Muscle of arm (tissue), 12 donors: ENCODE data around the gene TM4SF20. TPM values are rescaled to one million over a fixed set of nuclear protein-coding genes. Genes with fewer than 3 reads are reported as not detected.
"Not testable (repeated sequence)": the region's sequence is repeated elsewhere in the genome, so short reads cannot be mapped to it uniquely, and the experiment has no call there.

ENCODE experiments used
- DNase-seq: peaks from one replicate; pipeline ENCODE4 v3.0.0-alpha.2; 2013
- polyA plus RNA-seq, 12 donors: library from polyadenylated mRNA; unstranded; fragments of 120-200 nt; gene quantifications; one replicate each; pipeline ENCODE4 v1.2.1, GENCODE V29; 2013; ENCODE audit not compliant: insufficient read length in 12 of 12

Gene TM4SF20
- polyA plus RNA-seq, 12 donors: 0.07 to 30.8 (median 0.11) TPM; not detected in 9

DNA sequence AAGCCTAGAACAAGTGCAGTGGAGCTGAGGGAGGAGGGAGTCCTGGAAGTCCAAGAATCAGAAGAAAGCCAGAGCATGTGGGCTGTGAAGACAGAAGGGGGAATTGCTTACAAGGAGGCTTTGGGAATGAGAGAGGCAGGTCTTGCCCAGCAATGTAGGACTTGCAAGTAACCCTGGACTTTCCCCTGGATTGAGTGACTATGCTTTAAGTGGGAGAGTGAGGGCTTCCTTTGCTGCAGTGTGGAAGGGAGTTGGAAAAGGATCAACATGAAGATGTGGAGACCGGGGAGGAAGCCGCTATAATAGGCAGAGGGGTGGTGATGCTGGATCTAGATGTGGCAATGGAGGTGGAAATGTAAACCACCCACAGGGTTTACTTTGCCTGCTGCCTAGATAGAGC lies 22.4 kb upstream of the TM4SF20 start:
- DNase-seq: no peak

DNA sequence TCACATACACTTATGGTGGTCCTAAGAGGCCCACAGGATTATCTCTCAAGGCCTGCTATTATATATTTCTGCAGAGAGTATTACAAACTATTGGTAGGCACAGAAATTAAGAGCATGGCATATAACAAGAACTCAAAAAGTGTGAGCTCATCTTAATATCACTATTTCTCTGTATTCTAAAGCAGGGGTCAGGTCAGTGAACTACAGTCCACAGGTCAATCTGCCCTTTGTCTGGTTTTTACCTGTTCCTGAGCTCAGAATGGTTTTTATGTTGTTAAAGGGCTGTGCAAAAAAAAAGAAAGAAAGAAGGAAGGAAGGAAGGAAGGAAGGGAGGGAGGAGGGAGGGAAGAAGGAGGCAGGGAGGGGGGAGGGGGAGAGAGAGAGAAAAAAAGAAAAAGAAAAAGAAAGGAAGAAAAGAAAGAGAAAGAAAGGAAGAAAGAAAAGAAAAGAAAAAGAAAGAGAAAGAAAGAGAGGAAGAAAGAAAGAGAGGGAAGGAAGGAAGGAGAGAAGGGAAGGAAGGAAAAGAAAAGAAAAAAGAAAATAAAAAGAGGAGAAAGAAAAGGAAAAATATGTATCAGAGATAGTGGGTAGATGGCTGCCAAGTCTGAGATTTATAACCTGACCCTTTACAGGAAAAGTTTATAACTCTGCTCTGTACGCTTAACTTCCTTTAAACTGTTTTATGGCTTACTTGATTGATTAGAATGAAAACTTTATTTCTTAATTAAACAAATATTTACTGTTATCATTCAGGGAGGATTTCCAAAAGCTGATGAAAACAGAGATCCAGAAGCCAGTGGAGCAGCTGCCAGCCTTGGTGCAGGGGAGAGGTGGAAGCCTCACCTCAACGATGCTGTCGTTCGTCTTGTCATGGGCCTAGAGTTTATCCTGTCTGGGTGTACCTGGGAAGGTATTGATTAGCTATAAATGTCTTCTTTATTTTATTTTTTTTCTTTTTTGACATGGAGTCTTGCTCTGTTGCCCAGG lies 19.9 kb upstream of the TM4SF20 start:
- no peak for DNase-seq

DNA sequence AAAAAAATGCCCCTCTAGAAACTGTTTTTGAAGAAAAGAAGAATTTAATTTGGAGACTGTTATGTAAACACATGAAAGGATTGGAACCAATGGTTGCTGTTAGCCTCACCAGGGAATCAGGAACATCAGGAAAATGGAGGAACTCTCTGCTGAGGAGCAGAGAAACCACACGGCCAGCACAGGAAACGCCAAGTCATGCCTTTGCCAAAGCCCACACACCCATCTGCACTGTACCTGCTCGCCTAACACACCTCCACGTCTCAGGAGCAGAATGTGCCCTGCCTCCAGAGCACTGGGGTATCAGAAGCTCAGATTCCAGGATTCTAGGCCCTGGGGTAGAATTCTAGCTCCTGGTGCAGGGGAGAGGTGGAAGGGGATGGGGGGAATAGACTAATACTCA lies 18.5 kb upstream of the TM4SF20 start:
- no peak for DNase-seq

DNA sequence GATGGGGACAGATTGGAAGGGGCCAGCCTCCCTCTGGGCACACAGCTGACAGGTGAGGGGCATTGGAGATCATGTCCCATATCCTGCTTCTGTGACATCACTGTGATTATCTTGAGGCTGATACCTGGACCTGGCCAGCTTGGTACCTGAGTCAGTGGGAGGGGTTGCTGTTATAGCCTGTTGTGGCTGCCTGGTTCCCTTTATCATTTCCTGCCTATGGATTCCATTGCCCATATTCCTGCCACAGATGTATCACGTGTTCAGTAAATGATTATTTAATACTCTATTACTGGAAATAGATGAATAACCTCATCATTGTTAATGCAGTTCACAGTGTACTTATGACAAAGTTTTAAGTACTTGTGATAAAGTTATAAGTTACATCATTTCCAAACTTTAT lies 16.4 kb upstream of the TM4SF20 start:
- no peak for DNase-seq

DNA sequence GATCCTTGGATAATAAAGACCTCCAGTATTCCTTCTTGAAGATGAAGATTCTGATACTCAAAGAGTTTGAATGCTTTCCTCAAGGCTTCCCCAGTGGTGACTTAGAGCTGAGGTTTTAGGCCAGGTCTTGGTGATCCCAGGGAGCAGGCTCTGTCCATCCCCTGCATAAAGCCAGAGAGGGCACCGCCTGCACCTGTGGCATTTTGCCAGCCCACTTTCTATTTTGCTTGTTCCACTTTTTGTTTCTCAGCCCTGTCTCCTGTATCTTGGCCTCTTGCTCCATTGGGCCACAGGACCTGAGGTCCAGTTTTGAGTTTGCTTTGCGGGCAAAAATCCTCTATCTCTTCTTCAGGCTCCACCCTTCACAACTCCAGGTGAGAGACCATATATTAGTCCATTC lies 15.3 kb upstream of the TM4SF20 start:
- DNase-seq: no peak

DNA sequence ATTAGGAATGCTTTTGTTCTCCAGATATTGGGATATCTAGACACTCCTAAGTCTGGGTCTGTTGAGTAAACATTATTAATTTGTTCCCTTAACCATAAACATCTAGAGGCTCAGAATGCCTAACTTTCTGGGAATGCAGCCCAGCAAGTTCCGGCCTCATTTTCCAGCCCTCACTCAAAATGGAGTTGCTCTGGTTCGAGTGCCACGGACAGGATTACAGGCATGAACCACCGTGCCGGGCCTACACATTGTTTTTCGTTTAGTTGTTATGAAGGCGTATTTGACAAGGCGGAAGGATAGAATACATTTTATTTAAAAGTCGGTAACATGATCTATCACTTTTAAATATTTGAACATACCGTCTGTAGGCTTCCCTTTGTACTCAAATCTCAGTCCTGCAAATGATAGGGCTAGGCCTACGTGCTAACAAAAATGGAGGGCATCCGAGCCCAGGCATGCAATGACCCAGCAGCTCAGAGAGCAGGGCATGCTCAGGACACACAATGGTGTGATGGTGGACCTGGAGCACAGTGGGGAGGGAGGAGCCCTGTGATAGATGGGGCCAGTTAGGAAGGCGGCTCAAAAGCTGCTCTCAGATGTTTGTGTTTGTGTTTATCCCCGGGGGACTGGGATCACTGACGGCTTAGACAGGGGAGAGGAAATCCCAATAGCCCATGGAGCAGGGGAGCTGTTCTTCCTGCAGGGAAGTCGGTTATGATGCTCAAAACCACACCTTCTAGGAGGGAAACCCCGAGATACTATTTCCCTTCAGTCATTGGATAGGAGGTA lies 11.6 kb upstream of the TM4SF20 start:
- DNase-seq: no peak

DNA sequence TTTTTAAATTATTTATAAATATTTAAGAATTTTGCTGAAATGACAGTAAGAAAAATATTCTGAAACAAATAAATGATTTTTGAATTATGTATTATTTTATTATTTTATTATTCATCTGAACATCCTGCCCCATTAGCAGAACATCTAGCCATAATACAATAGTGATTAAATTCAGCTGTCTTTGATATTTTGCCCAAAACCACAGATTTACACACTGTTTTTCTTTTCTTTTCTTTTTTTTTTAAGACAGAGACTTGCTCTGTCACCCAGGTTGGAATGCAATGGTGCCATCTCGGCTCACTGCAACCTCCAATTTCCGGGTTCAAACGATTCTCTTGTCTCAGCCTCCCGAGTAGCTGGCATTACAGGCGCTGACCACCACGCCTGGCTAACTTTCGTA lies 10.6 kb upstream of the TM4SF20 start:
- no peak for DNase-seq

DNA sequence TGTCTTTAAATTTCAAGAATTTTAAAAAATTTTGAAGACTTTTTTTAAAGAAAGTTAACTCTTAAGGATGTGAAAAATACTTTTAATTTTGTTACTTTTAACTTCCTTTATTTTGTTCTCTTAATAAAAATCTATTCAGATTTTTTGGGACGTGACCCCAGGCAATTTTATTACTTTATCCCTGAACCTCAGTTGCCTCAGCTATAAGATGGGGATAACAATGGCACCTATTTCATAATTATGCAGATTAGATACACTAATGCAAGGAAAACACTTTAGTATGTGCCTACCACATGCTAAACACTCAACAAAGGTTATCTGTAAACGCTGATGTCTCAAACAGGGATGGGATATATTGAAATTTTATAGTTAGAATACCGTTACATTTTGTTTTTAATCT lies 10.1 kb upstream of the TM4SF20 start:
- no peak for DNase-seq

DNA sequence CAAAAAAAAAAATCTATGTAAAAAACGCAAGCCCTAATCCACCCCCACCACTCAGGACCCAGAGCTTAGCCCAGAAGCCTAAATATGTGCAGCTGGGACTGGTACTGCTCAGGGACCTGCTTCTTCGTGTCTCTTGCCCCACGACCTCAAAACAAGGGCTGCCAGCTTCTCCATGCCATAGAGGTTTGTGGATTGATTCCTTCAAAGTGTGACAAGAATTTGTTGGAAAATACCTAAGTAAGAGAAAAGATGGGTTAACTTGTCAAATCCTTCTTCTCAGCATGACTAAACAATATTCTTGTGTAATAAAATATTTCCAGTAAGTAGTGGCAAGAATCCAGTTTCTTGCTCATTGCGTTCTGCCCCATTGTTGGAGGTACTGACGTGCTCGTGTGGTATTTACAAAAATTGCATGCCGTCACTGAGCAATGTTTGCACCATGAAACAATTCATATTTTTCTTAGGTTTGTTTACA lies 9.5 kb upstream of the TM4SF20 start:
- no peak for DNase-seq

DNA sequence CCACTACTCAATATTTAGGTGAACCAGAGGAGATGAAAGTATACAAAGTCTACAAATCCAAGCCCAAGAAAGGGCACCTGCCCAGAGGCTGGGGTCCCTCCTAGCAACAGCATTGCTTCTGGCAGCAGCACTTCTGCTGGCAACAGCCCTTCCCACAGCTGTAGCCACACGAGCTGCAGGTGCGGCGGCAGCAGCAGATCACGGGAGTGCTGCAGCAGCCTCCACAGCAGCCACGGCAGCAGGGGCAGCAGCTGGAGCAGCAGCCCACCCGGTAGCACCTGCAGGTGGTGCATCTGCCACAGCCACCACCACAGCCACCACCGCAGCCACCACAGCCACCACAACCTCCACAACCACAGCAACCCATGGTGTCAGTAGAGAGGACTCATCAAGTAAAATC lies 8.5 kb upstream of the TM4SF20 start, which contains the start of gene SCYGR1:
TSS of gene SCYGR1 (minus strand) at position 367 of the 400 bp plus-strand sequence. CDS start at position 367, 0 bp downstream.
- not testable (repeated sequence) for DNase-seq

DNA sequence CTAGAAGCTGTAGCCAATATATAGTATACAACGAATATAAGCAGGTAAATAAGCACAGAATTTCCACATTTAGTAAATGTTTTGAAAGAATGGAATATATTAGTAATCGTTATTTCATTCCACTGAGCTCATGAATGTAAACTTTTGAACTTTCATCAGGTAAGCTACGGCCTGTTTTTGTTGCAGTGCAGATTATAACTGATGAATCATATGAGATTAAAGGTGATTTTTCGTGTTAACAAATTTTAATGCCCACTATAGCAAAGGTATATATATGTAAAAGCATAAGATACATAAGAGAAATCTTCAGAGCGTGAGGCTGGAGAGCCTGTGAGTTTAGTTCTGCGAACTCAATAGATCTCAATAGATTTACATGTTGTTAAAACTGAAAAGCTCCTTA lies 7.5 kb upstream of the TM4SF20 start:
- no peak for DNase-seq

DNA sequence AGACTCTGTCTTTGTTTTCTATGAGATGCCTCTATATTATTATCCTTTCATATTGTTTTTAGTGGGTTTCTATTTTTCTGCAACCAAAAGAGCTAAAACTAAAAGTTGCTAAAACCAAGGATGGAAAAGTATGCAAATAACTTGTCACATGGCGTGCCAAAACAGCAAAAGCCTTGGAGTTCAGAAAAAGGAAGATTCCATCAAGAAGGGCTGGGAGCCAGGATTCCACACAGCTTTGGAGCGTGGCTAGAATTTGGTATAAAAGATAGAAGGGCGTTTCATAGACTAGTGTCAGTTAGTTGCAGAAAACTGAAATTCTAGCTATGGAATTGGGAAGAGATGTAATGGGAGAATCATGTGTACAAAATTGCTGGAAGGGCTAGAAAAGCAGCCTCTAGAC lies 4.6 kb upstream of the TM4SF20 start:
- DNase-seq: no peak

DNA sequence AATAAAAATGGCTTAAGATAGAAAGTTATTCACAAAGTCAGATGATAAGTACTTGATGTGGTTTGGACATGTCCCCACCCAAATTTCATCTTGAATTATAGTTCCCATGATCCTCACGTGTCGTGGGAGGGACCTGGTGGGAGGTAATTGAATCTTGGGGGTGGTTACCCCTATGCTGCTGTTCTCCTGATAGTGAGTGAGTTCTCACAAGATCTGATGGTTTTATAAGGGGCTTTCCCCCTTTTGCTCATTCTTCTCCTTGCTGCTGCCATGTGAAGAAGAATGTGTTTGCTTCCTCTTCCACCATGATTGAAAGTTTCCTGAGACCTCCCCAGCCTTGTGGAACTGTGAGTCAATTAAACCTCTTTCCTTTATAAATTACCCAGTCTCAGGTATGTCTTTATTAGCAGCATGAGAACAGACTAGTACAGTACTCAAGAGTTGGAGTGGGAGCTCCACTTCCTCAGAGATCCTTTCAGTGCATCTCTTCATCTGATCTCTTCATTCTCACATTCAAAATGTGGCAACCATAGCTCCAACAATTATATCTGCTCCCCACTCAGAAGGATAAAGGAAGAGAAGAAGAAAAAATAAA lies 3.2 kb upstream of the TM4SF20 start:
- DNase-seq: not testable (repeated sequence)

DNA sequence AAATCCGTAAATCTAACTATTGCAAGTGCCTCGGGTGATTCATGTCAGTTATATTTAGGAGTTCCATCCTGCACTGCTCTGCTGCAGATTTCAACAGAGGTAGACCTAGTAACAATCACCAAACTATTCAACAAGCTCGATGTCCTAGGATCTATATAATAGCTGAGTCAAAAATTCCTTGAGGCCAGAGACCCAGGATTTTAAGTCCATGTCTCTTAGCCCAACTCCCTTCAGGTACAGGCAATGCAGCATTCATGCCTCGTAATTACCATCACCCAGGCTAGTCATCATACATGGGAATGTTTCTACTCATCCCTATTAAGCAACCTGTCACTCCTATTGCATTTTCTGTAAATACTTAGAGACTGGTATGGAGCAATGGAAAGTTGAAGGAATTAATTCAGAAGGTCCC lies 729 bp downstream of the TM4SF20 start:
- no peak for DNase-seq

DNA sequence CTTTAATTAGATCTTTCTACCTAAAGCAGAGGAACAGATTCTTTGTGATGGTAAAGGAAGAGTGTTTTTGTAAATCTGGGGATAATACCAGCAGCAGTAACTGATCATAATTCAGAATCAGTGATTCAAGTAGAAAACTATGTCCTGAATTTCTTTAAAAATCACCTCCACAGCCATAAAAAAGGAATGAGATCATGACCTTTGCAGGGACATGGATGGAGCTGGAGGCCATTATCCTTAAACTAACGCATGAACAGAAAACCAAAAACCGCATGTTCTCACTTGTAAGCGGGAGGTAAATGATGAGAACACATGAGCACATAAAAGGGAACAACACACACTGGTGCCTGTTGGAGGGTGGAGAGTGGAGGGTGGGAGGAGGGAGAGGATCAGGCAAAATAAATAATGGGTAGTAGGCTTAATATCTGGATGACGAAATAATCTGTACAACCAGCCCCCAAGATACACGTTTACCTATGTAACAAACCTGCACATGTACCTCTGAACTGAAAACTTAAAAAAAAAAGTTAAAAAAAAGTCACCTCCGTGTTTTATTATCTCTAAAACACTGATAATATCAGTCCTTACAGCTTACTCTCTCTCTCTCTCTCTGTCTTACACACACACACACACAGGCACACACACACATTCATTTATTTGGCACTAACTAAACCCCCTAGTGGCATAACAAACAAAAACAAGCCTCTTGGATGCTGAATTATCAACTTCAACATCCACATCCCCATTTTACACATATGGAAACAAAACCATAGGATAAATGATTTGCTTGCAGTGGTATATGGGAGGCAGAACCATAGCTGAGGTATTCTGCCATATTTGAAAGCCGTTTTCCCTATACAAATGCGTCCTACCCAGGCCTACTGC lies 1.4 kb downstream of the TM4SF20 start:
- no peak for DNase-seq

DNA sequence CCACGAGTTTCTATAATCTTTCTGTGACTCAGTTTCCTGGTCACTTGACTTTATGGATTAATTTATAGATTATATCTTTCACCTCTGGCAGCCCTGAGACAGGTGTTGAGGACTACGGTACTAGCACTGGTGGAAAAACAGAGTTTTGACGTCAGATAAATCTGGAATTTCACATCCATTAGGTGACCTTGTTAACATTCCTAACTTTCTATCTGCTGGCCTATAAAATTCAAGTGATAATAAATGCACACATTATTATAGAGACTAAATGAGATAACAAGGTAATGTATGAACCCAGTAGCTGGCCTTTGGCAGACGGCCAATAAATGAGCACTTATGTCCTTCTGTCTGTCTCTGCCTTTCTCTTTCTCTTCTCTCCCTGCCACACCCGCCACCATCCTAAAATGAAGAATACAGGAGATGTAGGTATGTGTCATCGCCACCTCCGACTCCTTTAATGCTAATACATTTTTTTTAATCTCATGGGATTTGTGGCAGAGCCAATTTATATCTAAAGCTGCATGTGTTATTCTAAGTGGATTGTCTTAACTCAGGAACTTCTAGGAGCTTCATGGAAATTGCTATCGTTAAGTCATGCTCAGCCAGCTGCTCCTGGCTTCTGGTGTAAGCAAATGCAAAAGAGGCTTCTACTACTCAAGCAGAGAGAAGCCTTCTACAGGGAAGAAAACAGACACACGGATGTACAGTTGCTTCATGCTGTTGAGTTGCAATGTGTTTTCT lies 2.3 kb downstream of the TM4SF20 start:
- no peak for DNase-seq

DNA sequence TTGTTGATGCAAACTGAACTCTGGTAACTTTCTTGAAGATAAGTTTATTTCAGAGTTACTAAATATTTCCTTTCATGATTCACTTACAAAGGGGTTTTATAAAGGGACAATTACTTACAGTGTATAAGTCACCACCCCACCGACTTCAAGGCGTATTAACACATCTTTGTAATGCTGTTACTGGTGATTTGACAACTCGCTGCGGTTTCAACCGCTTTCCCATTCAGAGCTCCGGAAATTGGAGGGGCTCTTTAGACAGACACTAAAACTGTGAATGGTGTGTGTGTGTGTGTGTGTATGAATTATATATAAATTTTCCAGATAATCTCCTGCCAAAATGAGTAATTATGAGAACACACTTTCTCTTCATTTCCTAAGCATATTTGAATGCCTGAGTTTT lies 4.9 kb downstream of the TM4SF20 start:
- no peak for DNase-seq

DNA sequence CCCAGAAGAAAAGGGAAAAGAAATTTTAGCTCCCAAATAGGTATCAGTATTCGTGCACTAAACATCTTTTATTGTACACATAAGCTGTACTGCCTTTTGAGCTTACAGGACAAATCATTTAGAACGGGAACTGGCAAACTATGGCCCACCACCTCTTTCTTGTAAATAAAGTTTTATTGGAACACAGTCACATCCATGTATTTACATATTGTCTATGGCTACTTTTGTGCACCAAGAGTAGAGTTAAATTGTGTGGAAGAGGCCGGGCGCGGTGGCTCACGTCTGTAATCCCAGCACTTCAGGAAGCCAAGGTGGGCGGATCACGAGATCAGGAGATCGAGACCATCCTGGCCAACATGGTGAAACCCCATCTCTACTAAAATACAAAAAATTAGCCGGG lies 5.7 kb downstream of the TM4SF20 start:
- no peak for DNase-seq

DNA sequence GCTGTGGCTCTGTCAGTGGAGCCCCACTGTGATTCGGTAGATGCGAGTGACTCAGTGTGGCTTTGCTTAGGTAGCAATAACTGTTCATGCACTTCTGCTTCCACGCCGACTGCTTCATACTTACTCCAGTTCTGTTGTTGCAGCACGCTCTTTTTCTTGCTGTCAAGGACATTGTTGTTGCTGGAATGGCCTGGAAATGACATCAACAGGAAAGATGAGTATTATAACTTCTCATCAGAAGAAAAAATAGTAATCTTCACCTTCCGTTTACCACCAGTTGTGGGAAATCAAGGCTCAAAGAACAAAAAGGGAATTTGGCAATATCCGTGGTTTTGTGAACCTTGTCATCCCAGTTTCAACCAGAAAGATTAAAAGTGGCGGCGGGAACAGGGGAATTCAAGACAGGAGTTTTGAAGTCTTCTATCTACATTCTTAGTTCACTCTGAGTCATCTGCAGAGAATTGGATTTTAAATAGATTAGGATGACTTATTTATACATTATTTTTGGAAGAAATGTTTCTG lies 8.3 kb downstream of the TM4SF20 start:
- no peak for DNase-seq

DNA sequence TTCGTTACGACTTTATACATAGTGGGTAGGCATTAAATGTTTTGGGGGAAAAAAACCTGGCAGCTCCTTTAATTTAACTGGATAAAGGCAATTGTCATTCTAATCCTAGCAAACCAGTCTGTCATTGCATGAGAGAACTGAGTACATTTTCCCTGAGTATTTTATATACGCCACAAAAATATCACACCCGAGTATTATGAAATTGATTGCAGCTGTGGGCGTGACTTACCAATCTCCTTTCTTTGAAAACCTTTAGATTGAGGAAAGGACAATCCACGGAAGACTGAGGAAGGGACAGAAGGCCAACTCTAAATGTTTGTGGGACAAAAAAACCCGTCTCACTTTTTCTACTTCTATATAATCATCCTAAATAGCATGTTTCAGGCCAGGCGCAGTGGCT lies 9.0 kb downstream of the TM4SF20 start:
- no peak for DNase-seq
